Esophagus mucosa (tissue), 1 donor: ENCODE measurements around the gene PROM1. TPM values are rescaled to one million over a fixed set of nuclear protein-coding genes. Genes with fewer than 3 reads are reported as not detected.

Experiments
- ATAC-seq: fragments of 200-7000 bp; cut with Tn5 transposase; one replicate; pipeline ENCODE4 v1.9.1; 2020
- total RNA-seq: library from RNA; stranded (reverse); gene quantifications from one replicate; pipeline ENCODE4 v1.2.4, GENCODE V29; 2023
- donor health status: DM: yes; HTN: yes; CAD: no.

PROM1 gene
- total RNA-seq, 1 donor from 2014 or later, result 5.2 TPM

DNA sequence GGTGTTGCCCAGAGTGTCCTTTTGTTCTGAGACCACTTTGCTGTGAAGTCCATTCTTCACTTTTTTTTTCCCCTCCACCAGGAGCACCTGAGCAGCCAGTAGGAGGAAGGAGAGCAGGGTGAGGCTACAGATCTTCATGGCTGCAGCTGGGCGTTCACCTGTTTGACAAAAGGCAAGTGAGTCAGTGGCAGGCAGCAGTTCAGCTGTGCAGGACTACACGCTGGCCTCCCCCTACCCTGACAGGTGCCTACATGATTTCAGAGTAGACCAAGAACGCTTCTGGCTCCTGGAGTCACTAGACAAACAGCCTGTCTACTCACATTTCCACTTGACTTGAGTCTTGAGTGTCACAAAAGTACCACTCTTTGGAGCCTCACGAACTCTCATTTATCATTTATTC, 147.3 kb downstream of the PROM1 start:
- ATAC-seq, result peak; percentile 81

DNA sequence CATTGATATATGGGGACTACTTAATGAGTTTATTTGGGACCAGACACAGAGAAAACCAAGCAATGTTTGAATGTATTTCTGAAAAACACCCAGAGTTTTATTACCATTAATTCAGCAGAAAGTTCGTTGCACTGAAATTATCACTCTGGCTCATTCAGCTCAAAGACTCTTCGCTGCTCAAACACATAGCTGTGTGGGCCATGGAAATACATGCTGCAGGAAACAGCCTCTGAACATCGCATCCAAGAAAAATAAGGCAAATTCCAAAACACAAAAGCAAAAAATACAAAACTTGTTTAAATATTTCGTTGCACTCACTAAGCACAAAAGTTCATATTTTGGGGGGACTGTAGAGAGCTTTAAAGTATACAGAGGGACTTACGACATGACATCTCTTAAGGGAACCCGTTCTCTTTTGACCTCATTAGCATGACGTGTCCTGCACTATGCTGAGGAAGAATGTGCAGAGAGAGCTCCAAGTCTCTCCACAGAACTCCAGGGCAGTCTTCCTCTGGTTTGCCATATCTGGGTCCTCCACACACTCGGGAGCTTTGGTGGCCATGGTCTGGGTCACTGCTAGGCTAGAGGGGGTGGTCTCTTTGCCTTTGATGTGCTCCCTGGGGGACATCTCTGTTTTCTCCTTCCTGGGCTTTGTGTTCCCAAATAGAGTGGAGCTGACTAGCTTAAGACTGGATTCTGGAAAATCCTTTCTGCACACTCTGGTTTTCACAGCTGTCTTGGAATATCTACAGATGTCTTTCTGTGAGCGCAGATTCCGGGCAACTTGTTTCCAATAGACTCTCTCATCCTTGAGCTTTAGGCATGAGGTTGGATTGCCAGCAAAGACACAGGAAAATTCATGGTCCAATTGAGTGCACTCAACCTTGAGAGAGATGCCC, 148.1 kb downstream of the PROM1 start:
- ATAC-seq, result peak; percentile 2

DNA sequence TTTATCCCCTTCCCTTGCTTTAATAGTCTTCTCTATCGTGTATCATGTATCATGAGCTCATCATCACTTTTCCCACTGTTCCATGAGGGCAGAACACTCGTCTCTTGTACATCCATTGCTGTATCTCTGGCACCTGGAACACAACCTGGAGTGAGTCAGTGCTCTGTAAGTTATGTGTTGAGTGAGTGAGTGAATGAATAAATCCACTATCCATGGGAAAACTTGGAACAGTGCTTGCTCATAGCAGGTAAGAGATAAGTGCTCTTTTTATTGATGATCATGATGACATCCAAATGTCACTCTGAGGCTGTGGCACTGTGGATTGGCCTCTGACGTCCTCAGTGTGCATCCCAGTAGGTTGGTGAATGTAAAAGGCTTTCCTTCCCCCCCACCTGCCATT, 149.6 kb downstream of the PROM1 start:
- no peak for ATAC-seq

GRCh38 chr4:15931451-15932210, 152.2 kb downstream of the PROM1 start:
- ATAC-seq, result no peak

- ATAC-seq, result no peak
Measured at GRCh38 chr4:15930314-15930713, 153.5 kb downstream of the PROM1 start.

- no peak for ATAC-seq
Measured at GRCh38 chr4:15929540-15929939, 154.3 kb downstream of the PROM1 start.

DNA sequence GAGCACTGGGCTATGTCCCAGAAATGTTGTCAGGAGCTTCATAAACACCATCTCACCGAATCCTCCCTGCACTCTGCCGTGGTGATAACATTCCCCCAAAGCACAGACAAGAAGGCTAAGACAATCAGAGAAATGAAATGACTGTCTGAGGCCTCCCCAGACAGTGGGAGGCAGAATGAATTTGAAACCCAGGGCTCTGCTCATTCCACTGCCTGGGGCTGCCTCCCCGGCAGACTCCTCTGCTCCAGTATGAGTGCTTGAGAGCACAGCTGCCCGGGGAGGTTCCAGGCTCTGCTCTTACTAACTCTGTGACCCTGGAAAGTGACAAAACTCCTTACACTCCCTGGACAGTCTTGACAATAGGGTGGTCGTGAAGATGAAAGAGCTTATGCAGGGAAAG, 154.9 kb downstream of the PROM1 start:
- no peak for ATAC-seq

- no peak for ATAC-seq
Measured at GRCh38 chr4:15926486-15926885, 157.3 kb downstream of the PROM1 start.

DNA sequence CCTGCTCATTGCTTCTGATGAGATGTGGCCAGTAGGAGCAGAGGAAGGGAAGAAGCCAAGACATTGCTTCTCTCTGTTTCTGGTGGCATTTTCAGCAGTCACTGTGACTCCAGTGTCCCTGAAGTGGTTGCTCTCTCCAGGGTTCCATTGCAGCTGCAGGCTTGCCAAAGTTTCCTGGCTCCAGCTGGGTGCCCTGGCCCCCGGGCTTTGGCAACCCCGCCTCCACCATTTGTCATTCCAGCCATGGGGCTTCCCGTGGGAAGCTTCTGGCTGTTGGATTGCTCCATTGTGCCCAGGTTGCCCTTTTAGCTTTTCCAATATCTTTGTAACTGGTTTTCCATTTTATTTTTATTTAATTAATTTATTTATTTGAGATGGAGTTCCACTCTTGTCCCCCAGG, 158.0 kb downstream of the PROM1 start:
- no peak for ATAC-seq

DNA sequence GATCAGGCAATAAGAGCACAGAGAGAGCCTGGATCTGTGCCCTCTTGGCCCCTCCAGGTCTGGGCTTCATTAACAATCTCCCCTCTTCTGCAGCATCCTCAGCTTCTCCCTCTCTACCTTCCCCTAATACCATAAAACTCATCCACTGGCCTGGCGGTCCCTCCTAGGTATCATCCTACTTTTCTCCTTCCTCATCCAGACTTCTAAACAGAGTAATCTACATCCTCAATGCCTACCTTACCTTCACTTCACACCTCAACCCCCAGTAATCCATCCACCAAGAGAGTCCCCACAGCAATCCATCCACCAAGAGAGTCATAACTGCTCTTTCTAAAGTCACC, 162.3 kb downstream of the PROM1 start:
- ATAC-seq, result no peak

DNA sequence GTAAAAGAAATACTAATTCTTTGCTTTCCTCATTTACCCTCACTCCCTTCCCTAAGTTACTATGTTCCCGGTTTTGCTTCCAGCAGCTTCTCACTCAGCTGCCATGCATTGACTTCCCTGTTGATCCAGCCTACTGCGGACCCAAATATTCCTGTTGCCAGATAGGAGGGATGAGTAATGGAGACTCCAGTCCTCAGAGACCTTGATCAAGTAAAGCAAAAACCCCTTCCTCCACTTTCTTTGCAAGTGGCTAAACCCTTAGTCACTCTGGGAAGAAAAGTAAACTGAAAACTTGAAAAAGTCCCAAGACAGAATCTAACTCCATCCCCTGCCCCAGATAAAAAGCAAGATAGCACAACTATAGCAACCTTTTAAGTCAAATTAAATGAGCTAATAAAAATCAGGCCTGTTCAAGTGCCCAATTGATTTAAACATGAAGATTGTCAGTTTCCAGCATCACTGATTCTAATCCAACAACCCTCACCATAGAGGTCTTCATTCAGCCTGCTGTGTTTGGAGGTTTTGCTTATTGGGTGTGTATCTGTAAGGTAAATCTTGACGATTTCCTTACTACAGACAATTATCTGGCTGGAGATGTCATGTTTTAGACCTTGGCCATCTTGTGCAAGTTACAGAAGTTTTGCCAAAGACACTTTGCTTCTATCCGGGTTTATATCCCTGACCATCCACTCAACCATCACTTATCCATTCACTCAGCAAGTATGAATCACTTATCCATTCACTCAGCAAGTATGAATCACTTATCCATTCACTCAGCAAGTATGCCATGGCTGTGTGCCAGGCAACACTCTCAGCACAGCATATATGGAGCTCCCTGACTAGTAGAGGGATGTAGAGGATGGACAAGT, 162.9 kb downstream of the PROM1 start:
- ATAC-seq, result peak; percentile 96

- ATAC-seq, result peak; percentile 33
Measured at GRCh38 chr4:15918484-15919129, 165.2 kb downstream of the PROM1 start.

Other genes with a start within 250 kb of the PROM1 start
- 402 TPM for gene FGFBP1, start 145.3 kb downstream of the PROM1 start, total RNA-seq
- not detected for gene FGFBP2, start 120.8 kb downstream of the PROM1 start, total RNA-seq
- gene TAPT1, start 142.4 kb upstream of the PROM1 start, total RNA-seq, result 12.9 TPM